Activated naive CD4-positive, alpha-beta T cell treated with anti-CD3 and anti-CD28 coated beads for 36 hours (primary cell): Measurements from ENCODE around the gene SS18. TPM values are rescaled to one million over a fixed set of nuclear protein-coding genes. Genes with fewer than 3 reads are reported as not detected.

Source experiments
- CTCF ChIA-PET: fragments of 350-600 bp; sonication (Branson Sonifier 250); formaldehyde crosslinking; loops from one replicate; lab custom pipeline; 2021; ENCODE audit warnings: antibody characterized with exemption; lab: Charles Lee
- DNase-seq: peaks from one replicate; pipeline ENCODE4 v3.0.0-alpha.2; 2020
- H3K27ac Mint-ChIP-seq: one replicate; pipeline ENCODE4 v1.8.0; 2021; ENCODE audit warnings: mild to moderate bottlenecking, mixed read lengths
- H3K27me3 Mint-ChIP-seq: one replicate; pipeline ENCODE4 v1.8.0; 2021; ENCODE audit warnings: low read depth, mixed read lengths
- H3K36me3 Mint-ChIP-seq: one replicate; pipeline ENCODE4 v1.8.0; 2021; ENCODE audit warnings: low read depth, mixed read lengths
- H3K4me1 Mint-ChIP-seq: one replicate; pipeline ENCODE4 v1.8.0; 2021; ENCODE audit warnings: low read depth, mixed read lengths
- H3K4me3 Mint-ChIP-seq: one replicate; pipeline ENCODE4 v1.8.0; 2021; ENCODE audit warnings: mild to moderate bottlenecking, moderate library complexity, mixed read lengths
- H3K9me3 Mint-ChIP-seq: one replicate; pipeline ENCODE4 v1.8.0; 2021; ENCODE audit warnings: mixed read lengths
- intact Hi-C: fragments of 100-400 bp; cut with micrococcal nuclease; formaldehyde crosslinking; loops from one replicate; pipeline ENCODE4 v1.15.1; 2023
- total RNA-seq, 2 experiments: library from RNA; stranded (reverse); gene quantifications; one replicate each; pipeline ENCODE4 v1.2.3, GENCODE V29; 2021

Gene SS18
- total RNA-seq, 2 experiments from 2014 or later, result 42.2 to 42.9 TPM

GRCh38 chr18:26059357-26059756, 31.1 kb downstream of the SS18 start:
- peaks cover 36% of the 10 kb centered on the region for H3K36me3 Mint-ChIP-seq

GRCh38 chr18:26057344-26057773, 33.1 kb downstream of the SS18 start:
- no peak for DNase-seq
- intact Hi-C loops, result no loop called here
- Mint-ChIP-seq H3K36me3 (peaks cover 38% of the 10 kb centered on the region), H3K9me3 (no peaks in the 10 kb centered on the region), H3K4me1 (peaks cover 21% of the 10 kb centered on the region), H3K27ac (no peak overlapping the region), H3K4me3 (no peak overlapping the region), H3K27me3 (no peaks in the 10 kb centered on the region)
- CTCF ChIA-PET, result interaction anchor here (0.9 to 1.1 kb wide), 2 partner anchors 8 to 9 kb away, joined by 3 to 4 read pairs; no protein-coding TSS in a partner anchor

More at GRCh38 chr18:26059357-26059756, 31.1 kb downstream of the SS18 start:
- no peak overlapping the region for H3K4me3 Mint-ChIP-seq
- no peak overlapping the region for H3K27ac Mint-ChIP-seq
- intact Hi-C loops, result no loop called here
- DNase-seq, result no peak
- no peaks in the 10 kb centered on the region for H3K9me3 Mint-ChIP-seq
- CTCF ChIA-PET, result interaction anchor here (1.3 kb wide), 1 partner anchor 325 kb away, joined by 3 read pairs; no protein-coding TSS in a partner anchor
- peaks cover 24% of the 10 kb centered on the region for H3K4me1 Mint-ChIP-seq
- H3K27me3 Mint-ChIP-seq, result no peaks in the 10 kb centered on the region

- Mint-ChIP-seq H3K4me1 (peaks cover 19% of the 10 kb centered on the region), H3K36me3 (peaks cover 34% of the 10 kb centered on the region), H3K27me3 (no peaks in the 10 kb centered on the region), H3K27ac (no peak overlapping the region), H3K9me3 (no peaks in the 10 kb centered on the region), H3K4me3 (no peak overlapping the region)
- CTCF ChIA-PET, result interaction anchor here (0.9 kb wide), 1 partner anchor 7 kb away, joined by 3 read pairs; no protein-coding TSS in a partner anchor
- no peak for DNase-seq
- intact Hi-C loops, result no loop called here
Observed at GRCh38 chr18:26056291-26056690, 34.1 kb downstream of the SS18 start.

GRCh38 chr18:26052505-26052904, 37.9 kb downstream of the SS18 start:
- Mint-ChIP-seq H3K4me3 (no peak overlapping the region), H3K4me1 (peaks cover 5% of the 10 kb centered on the region), H3K9me3 (no peaks in the 10 kb centered on the region), H3K27me3 (no peaks in the 10 kb centered on the region), H3K36me3 (peaks cover 28% of the 10 kb centered on the region), H3K27ac (no peak overlapping the region)
- DNase-seq, result no peak
- intact Hi-C loops, result no loop called here
- CTCF ChIA-PET, result interaction anchor here (0.7 kb wide), 1 partner anchor 158 kb away, joined by 3 read pairs; no protein-coding TSS in a partner anchor

GRCh38 chr18:26051843-26052242, 38.6 kb downstream of the SS18 start:
- CTCF ChIA-PET, result interaction anchor here (0.7 kb wide), 1 partner anchor 158 kb away, joined by 3 read pairs; no protein-coding TSS in a partner anchor
- intact Hi-C loops, result no loop called here
- no peaks in the 10 kb centered on the region for H3K9me3 Mint-ChIP-seq
- H3K27ac Mint-ChIP-seq, result no peak overlapping the region
- H3K4me1 Mint-ChIP-seq, result peaks cover 3% of the 10 kb centered on the region
- H3K36me3 Mint-ChIP-seq, result peaks cover 29% of the 10 kb centered on the region
- H3K4me3 Mint-ChIP-seq, result no peak overlapping the region
- H3K27me3 Mint-ChIP-seq, result no peaks in the 10 kb centered on the region
- DNase-seq, result no peak

- no peaks in the 10 kb centered on the region for H3K9me3 Mint-ChIP-seq
- CTCF ChIA-PET, result no interaction called here
Observed at GRCh38 chr18:26046419-26047077, 43.9 kb downstream of the SS18 start.

GRCh38 chr18:26044807-26045206, 45.6 kb downstream of the SS18 start:
- CTCF ChIA-PET, result interaction anchor here (0.6 kb wide), 1 partner anchor 9 kb away, joined by 3 read pairs; no protein-coding TSS in a partner anchor
- Mint-ChIP-seq H3K4me3 (no peak overlapping the region), H3K27ac (no peak overlapping the region), H3K36me3 (peaks cover 35% of the 10 kb centered on the region), H3K9me3 (no peaks in the 10 kb centered on the region), H3K4me1 (peaks cover 16% of the 10 kb centered on the region), H3K27me3 (no peaks in the 10 kb centered on the region)
- intact Hi-C loops, result no loop called here
- no peak for DNase-seq

More at GRCh38 chr18:26046419-26047077, 43.9 kb downstream of the SS18 start:
- intact Hi-C loops, result no loop called here
- Mint-ChIP-seq H3K27ac (no peak overlapping the region), H3K36me3 (peaks cover 32% of the 10 kb centered on the region), H3K4me1 (peaks cover 13% of the 10 kb centered on the region), H3K4me3 (no peak overlapping the region), H3K27me3 (no peaks in the 10 kb centered on the region)
- no peak for DNase-seq

GRCh38 chr18:26040051-26040656, 50.3 kb downstream of the SS18 start:
- intact Hi-C loops, result no loop called here
- H3K27me3 Mint-ChIP-seq, result no peaks in the 10 kb centered on the region
- no peak overlapping the region for H3K27ac Mint-ChIP-seq
- no peaks in the 10 kb centered on the region for H3K9me3 Mint-ChIP-seq
- DNase-seq, result no peak
- H3K4me1 Mint-ChIP-seq, result peaks cover 11% of the 10 kb centered on the region
- no peak overlapping the region for H3K4me3 Mint-ChIP-seq
- peaks cover 30% of the 10 kb centered on the region for H3K36me3 Mint-ChIP-seq
- CTCF ChIA-PET, result interaction anchor here (0.6 kb wide), 1 partner anchor 9 kb away, joined by 3 read pairs; no protein-coding TSS in a partner anchor

GRCh38 chr18:26039203-26039602, 51.2 kb downstream of the SS18 start:
- no peaks in the 10 kb centered on the region for H3K9me3 Mint-ChIP-seq
- no peak overlapping the region for H3K27ac Mint-ChIP-seq
- H3K4me1 Mint-ChIP-seq, result peaks cover 7% of the 10 kb centered on the region
- H3K36me3 Mint-ChIP-seq, result peaks cover 34% of the 10 kb centered on the region
- H3K4me3 Mint-ChIP-seq, result no peak overlapping the region
- CTCF ChIA-PET, result no interaction called here
- intact Hi-C loops, result loop anchor here (5.0 kb wide), 1 partner anchor 48 kb away; no protein-coding TSS in a partner anchor
- DNase-seq, result no peak
- H3K27me3 Mint-ChIP-seq, result no peaks in the 10 kb centered on the region

- Mint-ChIP-seq H3K9me3 (no peaks in the 10 kb centered on the region), H3K27me3 (no peaks in the 10 kb centered on the region), H3K27ac (no peak overlapping the region), H3K4me3 (no peak overlapping the region), H3K36me3 (peaks cover 43% of the 10 kb centered on the region), H3K4me1 (peaks cover 5% of the 10 kb centered on the region)
- no peak for DNase-seq
- intact Hi-C loops, result loop anchor here (5.0 kb wide), 1 partner anchor 51 kb away; no protein-coding TSS in a partner anchor
- CTCF ChIA-PET, result no interaction called here
Observed at GRCh38 chr18:26036635-26037034, 53.8 kb downstream of the SS18 start.

GRCh38 chr18:26034850-26035497, 55.4 kb downstream of the SS18 start:
- Mint-ChIP-seq H3K36me3 (peaks cover 50% of the 10 kb centered on the region), H3K27me3 (no peaks in the 10 kb centered on the region), H3K27ac (no peak overlapping the region), H3K4me3 (no peak overlapping the region), H3K9me3 (no peaks in the 10 kb centered on the region), H3K4me1 (peaks cover 2% of the 10 kb centered on the region)
- DNase-seq, result no peak
- CTCF ChIA-PET, result interaction anchor here (0.9 kb wide), 1 partner anchor 112 kb away, joined by 7 read pairs; no protein-coding TSS in a partner anchor
- intact Hi-C loops, result loop anchor here (5.0 kb wide), 1 partner anchor 52 kb away; no protein-coding TSS in a partner anchor

GRCh38 chr18:26022585-26022984, 67.8 kb downstream of the SS18 start:
- intact Hi-C loops, result no loop called here
- DNase-seq, result no peak
- H3K27ac Mint-ChIP-seq, result no peak overlapping the region
- no peaks in the 10 kb centered on the region for H3K9me3 Mint-ChIP-seq
- H3K36me3 Mint-ChIP-seq, result peaks cover 67% of the 10 kb centered on the region
- peaks cover 5% of the 10 kb centered on the region for H3K4me1 Mint-ChIP-seq
- CTCF ChIA-PET, result interaction anchor here (0.7 kb wide), 1 partner anchor 185 kb away, joined by 3 read pairs; no protein-coding TSS in a partner anchor
- H3K4me3 Mint-ChIP-seq, result no peak overlapping the region
- H3K27me3 Mint-ChIP-seq, result no peaks in the 10 kb centered on the region
